ENCODE results near the gene SCML1.

- TF ChIP-seq CTCF (IDR thresholded peaks at IDR 0.05) (no peak), POLR2A (IDR thresholded peaks at IDR 0.05) (no peak), EP300 (IDR thresholded peaks at IDR 0.05) (no peak), POLR2AphosphoS5 (IDR thresholded peaks at IDR 0.05) (no peak)
Measured at GRCh38 chrX:17802756-17803155, 65.5 kb downstream of the SCML1 start.
